Amygdala (tissue), 56 donors: ENCODE results near the gene DOCK8.

Experiments
- DNase-seq, 56 donors: peaks; one replicate each; lab custom pipeline; 2025; lab: John Stamatoyannopoulos, UW

Gene DOCK8

GRCh38 chr9:265209-265870 lies 50.7 kb downstream of the DOCK8 start:
- DNase-seq = no peak

- no peak for DNase-seq
Measured at GRCh38 chr9:266228-266627, 51.6 kb downstream of the DOCK8 start.

DNA sequence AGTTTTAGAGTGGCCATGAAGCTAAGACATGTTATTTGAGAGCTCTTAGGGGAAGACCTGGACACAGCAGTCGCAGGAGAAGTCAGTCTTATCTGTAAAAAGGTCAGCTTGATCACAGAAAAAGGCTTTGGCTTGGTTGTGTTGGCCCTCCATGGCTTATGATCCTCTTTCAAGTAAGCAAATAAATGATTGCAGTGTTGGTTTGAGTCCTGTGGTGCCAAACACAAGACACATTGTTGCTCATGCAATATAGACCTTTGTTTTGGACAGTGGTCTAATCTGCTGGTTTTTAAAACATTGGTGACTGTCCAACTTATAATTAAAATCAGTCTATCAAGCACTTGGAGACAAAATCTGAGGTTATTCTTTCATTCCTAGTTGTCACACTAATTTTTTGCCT lies 54.0 kb downstream of the DOCK8 start:
- DNase-seq = no peak

GRCh38 chr9:269081-269711 lies 54.5 kb downstream of the DOCK8 start:
- DNase-seq = no peak

DNA sequence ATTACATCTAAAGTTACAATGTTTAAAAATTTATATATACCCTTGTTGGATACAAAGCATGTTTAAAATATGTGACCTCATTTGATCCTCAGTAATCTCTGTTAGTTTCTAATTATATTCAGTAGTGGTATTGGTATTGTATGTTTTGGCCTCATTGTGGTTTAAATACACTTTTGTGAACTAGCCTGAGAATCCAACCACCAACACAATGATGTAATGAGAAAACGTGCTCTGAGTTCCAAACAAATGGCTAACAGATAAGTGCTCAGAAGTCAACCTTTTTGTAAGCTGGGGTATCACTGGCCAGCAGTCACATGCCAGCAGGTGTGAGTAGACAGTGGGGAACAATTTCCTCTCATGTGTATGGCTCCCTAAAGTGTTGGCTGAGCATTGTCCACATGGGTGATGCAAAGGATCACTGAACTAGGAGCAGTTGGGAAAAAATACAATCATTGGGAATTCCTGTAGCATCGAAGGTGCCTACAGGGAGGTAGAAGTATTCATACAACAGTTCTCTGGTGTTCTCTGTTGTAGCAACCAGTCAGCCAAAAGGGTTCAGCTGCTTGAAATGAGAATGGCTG lies 56.1 kb downstream of the DOCK8 start:
- DNase-seq = no peak

DNA sequence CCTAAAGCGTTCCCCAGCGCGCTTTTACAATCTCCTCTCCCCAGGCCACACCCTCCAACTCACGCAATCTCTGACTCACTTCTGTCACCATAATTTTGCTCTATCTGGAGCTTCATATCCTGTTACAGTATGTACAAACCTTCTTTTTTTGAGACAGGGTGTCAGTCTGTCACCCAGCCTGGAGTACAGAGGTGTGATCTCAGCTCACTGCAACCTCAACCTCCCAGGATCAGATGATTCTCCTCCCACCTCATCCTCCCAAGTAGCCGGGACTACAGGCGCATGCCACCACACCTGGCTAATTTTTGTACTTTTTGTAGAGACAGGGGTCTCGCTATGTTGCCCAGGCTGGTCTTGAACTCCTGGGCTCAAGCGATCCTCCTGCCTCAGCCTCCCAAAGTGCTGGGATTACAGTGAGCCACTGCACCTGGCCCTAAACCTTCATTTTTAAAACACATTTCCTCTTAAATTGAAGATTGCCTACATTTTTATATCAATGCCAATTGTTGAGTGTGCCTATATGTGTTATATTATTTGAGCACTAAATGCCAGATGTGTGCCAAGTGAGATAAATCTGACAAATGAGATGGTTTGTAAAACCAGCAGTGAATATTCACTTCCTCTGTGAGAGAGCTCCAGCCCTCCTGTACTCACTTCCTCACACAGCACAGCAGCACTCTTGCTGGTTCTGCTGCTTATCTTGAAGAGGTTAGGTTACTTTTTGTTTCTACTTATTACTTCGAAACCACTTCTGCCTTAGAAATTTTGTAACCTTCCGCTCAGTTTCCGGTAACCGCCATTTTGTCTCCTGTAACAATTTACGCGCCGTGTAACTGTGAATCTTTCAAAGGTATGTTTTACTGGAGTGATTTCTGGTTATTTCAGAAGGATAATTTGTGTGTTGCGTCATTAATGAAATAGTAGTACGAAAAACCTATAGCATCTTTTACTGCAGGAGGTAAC lies 57.9 kb downstream of the DOCK8 start:
- DNase-seq = peak in 2 of 56 donors; percentile 7 to 16

- DNase-seq = no peak
Measured at GRCh38 chr9:274406-274805, 59.7 kb downstream of the DOCK8 start.

- no peak for DNase-seq
Measured at GRCh38 chr9:277601-278295, 63.1 kb downstream of the DOCK8 start.

DNA sequence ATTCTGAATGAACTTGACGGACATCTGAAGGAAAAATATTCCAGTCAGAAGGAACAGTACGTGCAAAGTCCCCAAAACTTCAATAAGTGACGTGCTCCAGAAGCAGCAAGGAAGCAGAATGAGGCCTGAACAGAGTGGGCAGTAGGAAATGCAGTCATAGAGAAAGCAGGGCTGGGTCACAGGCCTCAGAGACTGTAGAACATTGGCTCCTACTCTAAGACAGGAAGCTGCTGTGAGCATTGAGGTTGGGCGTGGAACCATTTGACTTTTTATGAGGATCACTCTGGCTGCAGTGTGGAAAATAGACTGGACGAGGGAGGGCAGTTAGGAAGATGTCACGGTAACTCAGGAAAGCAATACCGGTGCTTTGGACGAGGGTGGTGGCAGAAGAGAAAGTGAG lies 64.0 kb downstream of the DOCK8 start:
- DNase-seq = peak in 1 of 56 donors; percentile 2

- no peak for DNase-seq
Measured at GRCh38 chr9:279674-280073, 65.0 kb downstream of the DOCK8 start.

- no peak for DNase-seq
Measured at GRCh38 chr9:281741-282645, 67.3 kb downstream of the DOCK8 start.

DNA sequence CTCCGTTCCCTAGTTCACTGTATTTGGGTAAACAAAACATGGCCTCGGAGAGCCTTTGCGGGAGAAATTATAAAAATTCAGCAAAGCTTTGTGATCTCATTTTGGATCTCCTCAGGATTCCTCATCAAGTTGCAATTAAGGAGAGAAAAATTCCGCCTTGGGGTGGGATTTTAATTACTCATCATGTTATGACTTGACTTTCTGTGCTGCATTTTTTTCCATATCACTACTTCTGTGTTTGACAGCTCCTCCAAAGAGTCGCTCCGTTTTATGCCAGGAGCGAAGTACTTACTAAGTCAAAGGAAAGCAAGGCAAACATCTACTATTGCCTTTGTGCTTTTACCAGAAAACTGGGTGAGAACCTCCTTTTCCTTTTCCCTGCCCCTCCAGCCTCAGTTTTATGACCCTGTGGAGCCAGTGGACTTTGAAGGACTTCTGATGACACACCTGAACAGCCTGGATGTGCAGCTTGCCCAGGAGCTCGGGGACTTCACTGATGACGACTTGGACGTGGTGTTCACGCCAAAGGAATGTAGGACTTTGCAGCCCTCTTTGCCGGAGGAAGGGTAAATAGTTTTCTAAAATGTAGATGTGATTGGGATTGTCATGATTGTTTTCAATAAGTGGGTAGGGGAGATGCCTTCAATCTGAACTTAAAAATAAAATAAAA lies 71.5 kb downstream of the DOCK8 start:
- no peak for DNase-seq

GRCh38 chr9:289121-289520 lies 74.5 kb downstream of the DOCK8 start:
- DNase-seq = no peak

- DNase-seq = no peak
Measured at GRCh38 chr9:292915-293314, 78.2 kb downstream of the DOCK8 start.

DNA sequence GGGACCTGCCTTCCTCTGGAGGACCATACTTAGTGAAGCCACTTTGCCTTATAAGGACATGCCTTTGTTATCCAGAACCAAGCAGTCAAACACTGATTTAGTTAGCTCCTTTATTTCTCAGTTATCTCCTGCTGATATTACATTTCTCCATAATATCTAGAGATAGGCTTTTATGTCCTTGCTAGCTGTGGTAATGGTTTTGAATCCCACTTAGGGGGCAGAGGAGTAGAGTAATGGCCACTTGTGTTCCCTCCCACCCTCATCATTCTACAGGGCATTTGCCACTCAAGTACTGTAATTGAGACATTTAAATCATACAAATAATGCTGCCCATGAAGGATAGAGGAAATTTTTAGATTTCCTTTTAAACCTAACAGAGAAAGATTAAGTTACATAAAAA lies 80.9 kb downstream of the DOCK8 start:
- no peak for DNase-seq

DNA sequence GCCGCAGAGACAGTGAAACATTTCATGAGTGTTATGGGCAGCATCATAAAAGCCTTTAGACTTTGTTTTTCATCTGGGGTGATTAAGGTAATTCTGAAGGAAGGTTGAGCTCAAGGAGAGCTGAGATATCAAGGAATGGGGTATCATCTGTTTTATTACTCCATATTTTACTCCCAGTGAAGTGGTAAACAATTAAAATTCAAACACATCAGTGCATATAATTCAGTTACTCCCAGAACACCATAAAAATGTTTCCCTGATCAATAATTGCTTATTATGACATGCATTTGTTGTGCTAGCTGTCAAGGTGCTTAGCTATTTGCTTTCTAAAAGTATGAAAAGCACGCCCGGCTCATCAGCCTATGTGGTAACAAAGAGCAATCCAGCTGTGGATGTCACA lies 81.7 kb downstream of the DOCK8 start:
- DNase-seq = no peak

DNA sequence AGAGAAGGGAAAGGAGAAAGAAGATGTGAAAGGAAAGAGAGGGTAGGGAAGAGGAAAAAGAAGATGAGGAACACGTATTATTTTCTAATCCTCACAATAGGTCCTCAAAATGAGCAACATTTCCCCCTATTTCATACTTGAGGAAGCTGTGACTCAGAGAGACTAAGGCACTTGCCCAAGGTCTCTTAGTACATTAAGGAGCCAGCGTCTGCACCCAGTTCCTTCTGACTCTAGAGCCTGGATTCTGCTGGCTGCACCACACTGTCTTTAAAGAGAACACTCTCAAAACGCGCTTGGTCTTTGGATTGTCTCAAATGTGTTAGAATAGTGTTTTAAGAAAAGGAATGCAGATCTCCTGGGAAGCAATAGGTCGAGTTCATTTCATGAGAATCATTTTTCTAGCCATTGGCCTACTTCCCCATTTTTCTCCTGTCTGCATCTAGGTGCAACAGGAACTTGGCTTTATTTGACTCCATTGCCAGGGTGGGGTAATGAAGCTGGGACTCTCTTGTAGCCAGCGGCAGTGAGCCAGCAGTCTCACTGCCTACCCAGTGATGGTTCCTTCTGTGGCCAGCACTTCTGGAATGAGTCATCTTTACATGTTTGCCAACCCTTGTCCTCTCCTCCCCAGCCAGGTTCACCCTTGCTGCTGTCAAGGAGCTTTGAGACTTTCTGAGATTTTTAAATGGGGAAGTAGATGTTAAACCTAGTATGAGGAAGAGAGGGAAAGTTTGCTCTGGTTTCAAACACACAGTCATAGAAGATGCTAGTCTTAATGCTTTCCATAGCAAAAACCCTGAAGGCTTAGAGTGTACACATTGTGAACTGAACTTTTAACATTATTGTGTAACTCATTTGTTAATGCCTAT lies 82.7 kb downstream of the DOCK8 start:
- DNase-seq = peak in 17 of 56 donors; percentile 2 to 53 (median 8)

- no peak for DNase-seq
Measured at GRCh38 chr9:303502-303901, 88.8 kb downstream of the DOCK8 start.
